Progenitor cell of endocrine pancreas (in vitro differentiated cells): Measurements from ENCODE around the gene SWSAP1. TPM values are rescaled to one million over a fixed set of nuclear protein-coding genes. Genes with fewer than 3 reads are reported as not detected.
"Not testable (repeated sequence)": the region's sequence is repeated elsewhere in the genome, so short reads cannot be mapped to it uniquely, and the experiment has no call there.

Experiments
- DNase-seq: peaks from one replicate; pipeline ENCODE4 v3.0.0; 2021; ENCODE audit warnings: low spot score; ENCODE audit not compliant: unreplicated experiment
- H3K27ac Mint-ChIP-seq: 2 replicates; pipeline ENCODE4 v1.8.0; 2021; ENCODE audit warnings: mild to moderate bottlenecking, moderate library complexity, mixed read lengths
- H3K27me3 Mint-ChIP-seq: 2 replicates; pipeline ENCODE4 v1.8.0; 2021; ENCODE audit warnings: mixed read lengths
- H3K36me3 Mint-ChIP-seq: 2 replicates; pipeline ENCODE4 v1.8.0; 2022; ENCODE audit warnings: mixed read lengths; ENCODE audit not compliant: insufficient read depth
- H3K4me1 Mint-ChIP-seq: 2 replicates; pipeline ENCODE4 v1.8.0; 2021; ENCODE audit warnings: low read depth, mixed read lengths
- H3K4me3 Mint-ChIP-seq: 2 replicates; pipeline ENCODE4 v1.8.0; 2021; ENCODE audit warnings: low read depth, mild to moderate bottlenecking, moderate library complexity, mixed read lengths
- H3K9me3 Mint-ChIP-seq: 2 replicates; pipeline ENCODE4 v1.8.0; 2021; ENCODE audit warnings: low read depth, mixed read lengths
- total RNA-seq: library from RNA; stranded (reverse); gene quantifications from 2 replicates; pipeline ENCODE4 v1.2.1, GENCODE V29; 2021
- TF ChIP-seq, protein P1 (sequence below): fragments of 200-600 bp; sonication (generic); IDR thresholded peaks from one replicate; pipeline ENCODE4 v1.5.0; 2021; ENCODE audit warnings: antibody characterized with exemption, mild to moderate bottlenecking; ENCODE audit not compliant: unreplicated experiment

Gene SWSAP1
- total RNA-seq, 1 donor from 2014 or later = 3.2 TPM

DNA sequence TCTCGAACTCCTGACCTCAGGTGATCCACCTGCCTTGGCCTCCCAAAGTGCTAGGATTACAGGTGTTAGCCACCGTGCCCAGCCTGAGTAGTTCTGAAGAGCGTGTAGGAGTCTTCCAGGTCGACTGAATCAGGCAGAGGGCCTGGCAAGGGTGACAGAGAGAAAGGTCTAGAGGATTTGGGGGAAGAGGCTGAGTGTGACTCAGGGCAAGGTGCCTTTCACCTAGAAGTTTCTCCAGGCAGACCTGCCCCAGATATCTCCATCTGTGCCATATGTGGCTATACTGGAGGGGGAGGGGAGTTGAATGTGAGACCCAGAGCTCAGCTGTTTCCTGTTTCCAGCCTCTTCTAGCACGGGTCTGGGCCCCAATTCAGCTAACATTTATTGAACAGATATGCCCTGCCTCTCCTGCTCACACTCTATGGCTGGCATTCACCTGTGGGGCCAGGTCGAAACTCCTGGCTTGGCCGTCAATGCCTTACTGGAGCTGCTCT is 26.9 kb upstream of the SWSAP1 start:
- peaks cover 13% of the 10 kb centered on the region for H3K4me1 Mint-ChIP-seq
- peaks cover 3% of the 10 kb centered on the region for H3K9me3 Mint-ChIP-seq
- no peaks in the 10 kb centered on the region for H3K36me3 Mint-ChIP-seq
- peak overlapping the region; percentile 97 for H3K27ac Mint-ChIP-seq
- no peak for DNase-seq
- peak overlapping the region; percentile 95 for H3K4me3 Mint-ChIP-seq
- no peaks in the 10 kb centered on the region for H3K27me3 Mint-ChIP-seq
- TF ChIP-seq, protein P1, sequence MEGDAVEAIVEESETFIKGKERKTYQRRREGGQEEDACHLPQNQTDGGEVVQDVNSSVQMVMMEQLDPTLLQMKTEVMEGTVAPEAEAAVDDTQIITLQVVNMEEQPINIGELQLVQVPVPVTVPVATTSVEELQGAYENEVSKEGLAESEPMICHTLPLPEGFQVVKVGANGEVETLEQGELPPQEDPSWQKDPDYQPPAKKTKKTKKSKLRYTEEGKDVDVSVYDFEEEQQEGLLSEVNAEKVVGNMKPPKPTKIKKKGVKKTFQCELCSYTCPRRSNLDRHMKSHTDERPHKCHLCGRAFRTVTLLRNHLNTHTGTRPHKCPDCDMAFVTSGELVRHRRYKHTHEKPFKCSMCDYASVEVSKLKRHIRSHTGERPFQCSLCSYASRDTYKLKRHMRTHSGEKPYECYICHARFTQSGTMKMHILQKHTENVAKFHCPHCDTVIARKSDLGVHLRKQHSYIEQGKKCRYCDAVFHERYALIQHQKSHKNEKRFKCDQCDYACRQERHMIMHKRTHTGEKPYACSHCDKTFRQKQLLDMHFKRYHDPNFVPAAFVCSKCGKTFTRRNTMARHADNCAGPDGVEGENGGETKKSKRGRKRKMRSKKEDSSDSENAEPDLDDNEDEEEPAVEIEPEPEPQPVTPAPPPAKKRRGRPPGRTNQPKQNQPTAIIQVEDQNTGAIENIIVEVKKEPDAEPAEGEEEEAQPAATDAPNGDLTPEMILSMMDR = no peak

DNA sequence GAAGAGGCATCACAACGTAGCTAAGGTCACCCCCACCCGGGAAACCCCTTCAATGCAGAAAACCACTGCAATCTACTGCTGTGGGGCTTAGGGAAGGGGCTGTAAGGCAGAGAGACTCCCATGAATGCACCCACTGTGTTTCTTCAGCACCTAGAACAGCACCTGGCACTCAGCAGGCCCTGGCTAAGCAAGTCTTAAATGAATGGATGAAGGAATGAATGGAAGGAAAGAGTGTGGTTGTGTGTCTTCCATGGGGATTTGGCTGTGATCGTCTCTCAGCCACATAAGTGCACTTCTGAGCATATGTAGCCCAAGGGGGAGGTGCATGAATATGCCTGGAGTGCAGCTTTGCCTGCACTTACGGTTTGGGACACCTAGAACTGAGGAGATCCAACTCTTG is 25.3 kb upstream of the SWSAP1 start:
- TF ChIP-seq, protein P1 = no peak
- H3K27me3 Mint-ChIP-seq = no peaks in the 10 kb centered on the region

DNA sequence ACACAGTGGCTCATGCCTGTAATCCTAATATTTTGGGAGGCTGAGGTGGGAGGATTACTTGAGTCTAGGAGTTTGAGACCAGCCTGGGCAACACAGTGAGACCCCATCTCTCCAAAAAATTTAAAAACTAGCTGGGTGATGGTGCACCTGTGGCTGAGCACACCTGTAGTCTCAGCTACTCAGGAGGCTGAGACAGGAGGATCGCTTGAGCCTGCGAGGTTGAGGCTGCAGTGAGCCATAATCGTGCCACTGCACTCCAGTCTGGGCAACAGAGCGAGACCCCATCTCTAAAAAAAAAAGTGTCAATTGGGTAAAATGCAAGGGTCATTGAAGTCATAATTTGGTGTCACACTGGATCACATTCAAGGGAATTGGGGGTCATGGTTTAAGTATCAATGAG is 20.4 kb upstream of the SWSAP1 start:
- H3K4me3 Mint-ChIP-seq, H3K9me3 Mint-ChIP-seq, H3K36me3 Mint-ChIP-seq, H3K4me1 Mint-ChIP-seq, H3K27ac Mint-ChIP-seq, DNase-seq: not testable (repeated sequence)
- H3K27me3 Mint-ChIP-seq = peaks cover 31% of the 10 kb centered on the region

More for the DNA sequence above, 25.3 kb upstream of the SWSAP1 start:
- no peak overlapping the region for H3K27ac Mint-ChIP-seq
- H3K36me3 Mint-ChIP-seq = no peaks in the 10 kb centered on the region
- H3K4me3 Mint-ChIP-seq = no peak overlapping the region
- peaks cover 3% of the 10 kb centered on the region for H3K9me3 Mint-ChIP-seq
- H3K4me1 Mint-ChIP-seq = peaks cover 13% of the 10 kb centered on the region
- no peak for DNase-seq

DNA sequence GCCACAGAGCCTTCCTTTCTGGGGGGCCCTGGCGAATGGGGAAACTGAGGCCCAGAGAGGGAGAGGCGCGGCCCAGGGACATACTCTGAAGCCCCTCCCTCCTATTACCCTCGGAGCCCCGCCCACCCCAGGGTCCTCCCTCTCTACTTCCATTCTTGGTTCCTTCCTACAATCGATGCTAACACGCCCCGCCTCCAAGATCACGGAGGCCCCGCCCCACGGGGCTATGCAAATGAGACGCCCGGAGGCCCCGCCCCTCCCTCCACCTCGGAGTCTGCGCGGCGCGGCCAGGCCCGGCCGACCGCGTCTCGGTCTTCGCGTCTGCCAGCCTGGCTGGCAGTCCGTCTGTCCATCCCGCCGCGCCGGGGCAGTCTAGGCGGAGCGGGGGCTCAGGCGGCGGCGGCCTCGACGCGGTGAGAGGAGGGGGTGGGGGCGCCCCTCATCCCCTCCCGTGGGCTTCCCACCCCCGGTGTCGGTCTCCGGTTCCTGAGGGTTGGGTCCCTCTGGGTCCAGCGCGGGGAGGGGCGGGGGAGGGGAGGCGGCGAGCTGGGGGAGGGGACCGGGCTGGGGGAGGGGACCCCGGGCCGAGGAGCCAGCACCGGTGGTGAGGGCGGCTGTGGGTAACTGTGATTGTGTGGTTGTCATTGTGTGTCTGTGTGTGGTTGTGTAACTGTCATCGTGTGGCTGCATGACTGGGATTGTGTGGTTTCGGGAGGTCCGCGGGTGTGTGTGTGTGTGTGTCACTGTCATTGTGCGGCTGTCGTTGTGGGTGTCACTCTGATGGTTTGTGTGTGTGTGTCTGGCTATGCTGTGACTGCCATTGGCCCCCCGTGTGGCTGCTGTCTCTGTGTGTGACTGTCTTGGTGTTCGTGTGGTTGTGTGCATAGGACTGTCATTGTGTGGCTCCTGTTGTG is 19.0 kb upstream of the SWSAP1 start, which contains the start of gene PLPPR2:
PLPPR2 (plus strand) TSS at position 273 of the 914 bp plus-strand sequence. CDS start 2,242 bp downstream, outside the sequence.
- peaks cover 7% of the 10 kb centered on the region for H3K4me1 Mint-ChIP-seq
- no peaks in the 10 kb centered on the region for H3K36me3 Mint-ChIP-seq
- H3K27ac Mint-ChIP-seq = peak within 1 kb of the TSS; percentile 45
- peak; percentile 77 for DNase-seq
- H3K4me3 Mint-ChIP-seq = peak within 1 kb of the TSS; percentile 64
- H3K27me3 Mint-ChIP-seq = peaks cover 41% of the 10 kb centered on the region
- TF ChIP-seq, protein P1 = no peak
- no peaks in the 10 kb centered on the region for H3K9me3 Mint-ChIP-seq

DNA sequence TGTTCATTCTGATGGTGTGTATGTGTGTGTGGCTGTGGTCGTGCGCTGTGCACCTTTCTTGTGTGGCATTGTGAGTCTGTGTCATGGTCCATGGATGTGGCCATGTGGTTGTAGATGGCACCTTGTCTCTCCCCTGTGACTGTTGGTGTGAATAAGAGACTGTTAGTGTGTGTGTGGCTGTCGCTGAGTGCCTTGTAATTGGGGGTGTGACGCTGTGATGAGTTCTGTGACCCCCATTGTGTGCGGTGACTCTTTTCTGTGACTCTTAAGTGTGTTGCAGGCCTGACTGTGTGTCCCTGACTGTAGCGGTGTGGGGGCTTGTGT is 18.4 kb upstream of the SWSAP1 start:
- TF ChIP-seq, protein P1 = no peak
- Mint-ChIP-seq H3K36me3 (no peaks in the 10 kb centered on the region), H3K27me3 (peaks cover 47% of the 10 kb centered on the region), H3K4me3 (peak overlapping the region; percentile 64), H3K9me3 (no peaks in the 10 kb centered on the region), H3K4me1 (peaks cover 7% of the 10 kb centered on the region), H3K27ac (peak overlapping the region; percentile 18)
- no peak for DNase-seq
